NT2/D1 (cell line): ENCODE results near the gene TRIAP1.

Source experiments
- DNase-seq: peaks from one replicate; pipeline ENCODE4 v3.0.0-alpha.2; 2011; ENCODE audit warnings: low read depth, low spot score
- H3K27me3 ChIP-seq: 2 replicates; pipeline ENCODE4 v1.6.0; 2011; ENCODE audit warnings: mild to moderate bottlenecking; ENCODE audit not compliant: insufficient read length, insufficient read depth
- H3K36me3 ChIP-seq: 2 replicates; pipeline ENCODE4 v1.6.1; 2011; ENCODE audit warnings: mild to moderate bottlenecking, low read length, mixed read lengths; ENCODE audit not compliant: insufficient read depth, insufficient read length
- H3K4me1 ChIP-seq: 2 replicates; pipeline ENCODE4 v1.5.1; 2011; ENCODE audit not compliant: insufficient read depth, insufficient read length
- H3K4me3 ChIP-seq: 2 replicates; pipeline ENCODE4 v1.5.1; 2011; ENCODE audit warnings: low read depth; ENCODE audit not compliant: insufficient read length
- H3K9ac ChIP-seq: 2 replicates; pipeline ENCODE4 v1.6.0; 2011; ENCODE audit warnings: low read depth; ENCODE audit not compliant: insufficient read length
- H3K9me3 ChIP-seq: 2 replicates; pipeline ENCODE4 v1.5.1; 2011; ENCODE audit warnings: mild to moderate bottlenecking, low read length; ENCODE audit not compliant: insufficient read depth
- SUZ12 ChIP-seq: IDR thresholded peaks from 2 replicates; pipeline ENCODE4 v1.6.1; 2011; ENCODE audit not compliant: insufficient read length, insufficient read depth; ENCODE audit errors: extremely low read depth
- YY1 ChIP-seq: IDR thresholded peaks from 2 replicates; pipeline ENCODE4 v1.6.1; 2011; ENCODE audit not compliant: insufficient read length, insufficient read depth
- ZNF274 ChIP-seq: IDR thresholded peaks from 2 replicates; pipeline ENCODE4 v1.6.1; 2011; ENCODE audit warnings: mild to moderate bottlenecking, low read depth, low read length

Gene TRIAP1

GRCh38 chr12:120485961-120486881 lies 40.0 kb upstream of the TRIAP1 start:
- Histone ChIP-seq H3K9me3 (no peaks in the 10 kb centered on the region), H3K4me3 (no peak overlapping the region), H3K4me1 (no peaks in the 10 kb centered on the region), H3K27me3 (no peaks in the 10 kb centered on the region), H3K9ac (no peak overlapping the region), H3K36me3 (peaks cover 16% of the 10 kb centered on the region)
- DNase-seq, result no peak
- TF ChIP-seq ZNF274 (no peak), YY1 (no peak), SUZ12 (no peak)

- no peak overlapping the region for H3K4me3 ChIP-seq
- H3K4me1 ChIP-seq, result no peaks in the 10 kb centered on the region
- peaks cover 2% of the 10 kb centered on the region for H3K36me3 ChIP-seq
- H3K9ac ChIP-seq, result no peak overlapping the region
- TF ChIP-seq YY1, result no peak
- no peak for TF ChIP-seq SUZ12
- TF ChIP-seq ZNF274, result no peak
- no peak for DNase-seq
- no peaks in the 10 kb centered on the region for H3K9me3 ChIP-seq
- no peaks in the 10 kb centered on the region for H3K27me3 ChIP-seq
Observed at GRCh38 chr12:120483621-120484020, 37.4 kb upstream of the TRIAP1 start.

DNA sequence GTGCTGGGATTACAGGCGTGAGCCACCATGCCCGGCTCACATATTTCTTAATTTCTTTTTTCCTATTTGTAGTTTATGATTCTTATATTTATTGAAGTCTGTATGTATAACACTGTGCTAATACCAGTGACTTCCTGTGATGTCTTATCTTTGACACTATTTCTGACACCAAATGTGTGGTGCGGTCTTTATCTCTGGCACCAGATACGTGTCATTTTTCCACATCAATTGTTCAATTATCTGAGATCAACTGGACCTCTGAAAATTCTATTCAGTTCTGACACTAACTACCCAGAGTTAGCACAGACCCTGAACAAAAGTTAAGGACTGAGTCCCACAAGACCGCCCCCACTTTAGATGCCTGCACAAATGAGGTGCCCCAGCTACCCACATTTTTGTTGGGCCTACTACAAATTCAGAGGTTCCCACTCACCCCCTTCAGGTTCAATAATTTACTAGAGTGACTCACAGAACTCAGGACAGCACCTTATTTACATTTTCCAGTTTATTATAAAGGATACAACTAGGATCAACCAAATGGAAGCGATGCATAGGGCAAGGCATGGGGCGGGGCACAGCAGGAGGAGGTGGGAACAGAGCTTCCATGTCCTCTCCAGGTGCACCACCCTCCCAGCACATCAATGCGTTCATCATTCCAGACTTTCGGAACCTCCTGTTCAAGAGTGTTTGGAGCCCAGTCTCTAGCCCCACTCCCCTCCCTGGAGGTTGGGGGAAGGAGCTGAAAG lies 35.0 kb upstream of the TRIAP1 start:
- Histone ChIP-seq H3K36me3 (peaks cover 2% of the 10 kb centered on the region), H3K9me3 (no peaks in the 10 kb centered on the region), H3K4me3 (no peak overlapping the region), H3K9ac (no peak overlapping the region), H3K4me1 (no peaks in the 10 kb centered on the region), H3K27me3 (no peaks in the 10 kb centered on the region)
- no peak for TF ChIP-seq ZNF274
- TF ChIP-seq YY1, result no peak
- no peak for TF ChIP-seq SUZ12
- no peak for DNase-seq

- H3K36me3 ChIP-seq, result peaks cover 2% of the 10 kb centered on the region
- no peaks in the 10 kb centered on the region for H3K27me3 ChIP-seq
- H3K9me3 ChIP-seq, result no peaks in the 10 kb centered on the region
- no peak for TF ChIP-seq SUZ12
- no peak for TF ChIP-seq YY1
- TF ChIP-seq ZNF274, result no peak
- DNase-seq, result no peak
- no peak overlapping the region for H3K4me3 ChIP-seq
- no peaks in the 10 kb centered on the region for H3K4me1 ChIP-seq
- H3K9ac ChIP-seq, result peak overlapping the region; percentile 4
Observed at GRCh38 chr12:120480211-120480610, 34.0 kb upstream of the TRIAP1 start.

DNA sequence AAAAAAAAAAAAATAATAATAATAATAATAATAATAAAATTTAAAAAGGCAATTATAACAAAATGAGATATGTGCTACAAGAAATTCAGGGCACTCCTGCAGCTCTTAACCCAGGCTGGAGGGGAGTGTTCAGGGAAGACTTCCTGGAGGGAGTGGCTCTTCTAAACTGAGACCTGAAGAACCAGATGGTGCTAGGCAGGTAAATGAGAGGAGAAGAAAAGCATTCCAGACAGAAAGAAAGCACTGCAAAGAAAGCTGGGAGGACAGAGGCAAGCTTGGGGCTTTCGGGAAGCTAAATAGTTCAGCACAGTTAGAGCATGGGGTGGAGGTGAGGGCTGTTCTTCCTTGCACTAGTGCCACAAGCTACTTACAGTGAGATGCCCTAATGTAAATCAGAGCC lies 33.3 kb upstream of the TRIAP1 start:
- Histone ChIP-seq H3K4me1 (no peaks in the 10 kb centered on the region), H3K36me3 (peaks cover 2% of the 10 kb centered on the region), H3K4me3 (no peak overlapping the region), H3K9ac (no peak overlapping the region), H3K27me3 (no peaks in the 10 kb centered on the region), H3K9me3 (no peaks in the 10 kb centered on the region)
- no peak for DNase-seq
- no peak for TF ChIP-seq ZNF274
- no peak for TF ChIP-seq YY1
- TF ChIP-seq SUZ12, result no peak

DNA sequence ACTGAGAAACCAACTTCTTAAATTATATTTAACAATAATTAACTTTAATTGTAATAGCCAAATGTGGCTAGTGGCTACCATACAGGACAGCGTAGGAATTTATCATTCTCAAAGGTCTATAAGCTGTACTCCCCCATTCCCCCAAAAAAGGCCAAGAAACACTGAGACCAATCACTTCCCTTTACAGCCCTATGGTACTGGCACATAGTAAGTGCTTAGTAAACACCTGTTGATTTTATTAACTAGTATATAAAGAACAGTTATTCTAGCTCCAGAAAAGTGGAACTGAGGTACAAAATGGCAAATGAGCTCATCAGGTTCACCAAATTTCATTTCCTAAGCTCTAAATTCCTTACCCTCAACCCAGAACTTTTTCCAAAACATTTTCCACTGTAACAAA lies 29.5 kb upstream of the TRIAP1 start:
- Histone ChIP-seq H3K4me1 (no peaks in the 10 kb centered on the region), H3K27me3 (no peaks in the 10 kb centered on the region), H3K9ac (no peak overlapping the region), H3K4me3 (no peak overlapping the region), H3K9me3 (no peaks in the 10 kb centered on the region), H3K36me3 (no peaks in the 10 kb centered on the region)
- no peak for TF ChIP-seq YY1
- no peak for TF ChIP-seq ZNF274
- TF ChIP-seq SUZ12, result no peak
- DNase-seq, result no peak

DNA sequence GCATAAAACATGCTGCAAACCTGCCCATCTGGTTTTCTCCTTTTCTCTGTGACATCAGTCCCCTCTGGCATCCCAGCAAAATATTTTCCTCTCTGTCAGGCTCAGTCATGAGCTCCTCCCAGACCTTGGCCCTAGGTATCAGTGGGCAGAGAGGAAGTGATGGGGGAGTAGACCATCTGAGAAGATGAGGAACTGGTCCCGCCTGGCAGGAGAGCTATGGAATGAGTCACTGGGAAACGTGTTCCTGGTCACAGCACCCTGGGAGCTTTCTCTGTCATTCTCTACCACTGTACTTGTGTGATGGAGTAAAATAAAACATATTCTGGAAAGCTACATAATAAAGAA lies 28.4 kb upstream of the TRIAP1 start:
- no peak for TF ChIP-seq YY1
- no peak for DNase-seq
- Histone ChIP-seq H3K4me3 (no peak overlapping the region), H3K9me3 (no peaks in the 10 kb centered on the region), H3K27me3 (no peaks in the 10 kb centered on the region), H3K9ac (no peak overlapping the region), H3K4me1 (no peaks in the 10 kb centered on the region), H3K36me3 (no peaks in the 10 kb centered on the region)
